ENCODE measurements around the gene OSGEP. TPM values are rescaled to one million over a fixed set of nuclear protein-coding genes. Genes with fewer than 3 reads are reported as not detected.

The OSGEP gene
- total RNA-seq, 1 experiment from 2014 or later: 50.8 TPM

DNA sequence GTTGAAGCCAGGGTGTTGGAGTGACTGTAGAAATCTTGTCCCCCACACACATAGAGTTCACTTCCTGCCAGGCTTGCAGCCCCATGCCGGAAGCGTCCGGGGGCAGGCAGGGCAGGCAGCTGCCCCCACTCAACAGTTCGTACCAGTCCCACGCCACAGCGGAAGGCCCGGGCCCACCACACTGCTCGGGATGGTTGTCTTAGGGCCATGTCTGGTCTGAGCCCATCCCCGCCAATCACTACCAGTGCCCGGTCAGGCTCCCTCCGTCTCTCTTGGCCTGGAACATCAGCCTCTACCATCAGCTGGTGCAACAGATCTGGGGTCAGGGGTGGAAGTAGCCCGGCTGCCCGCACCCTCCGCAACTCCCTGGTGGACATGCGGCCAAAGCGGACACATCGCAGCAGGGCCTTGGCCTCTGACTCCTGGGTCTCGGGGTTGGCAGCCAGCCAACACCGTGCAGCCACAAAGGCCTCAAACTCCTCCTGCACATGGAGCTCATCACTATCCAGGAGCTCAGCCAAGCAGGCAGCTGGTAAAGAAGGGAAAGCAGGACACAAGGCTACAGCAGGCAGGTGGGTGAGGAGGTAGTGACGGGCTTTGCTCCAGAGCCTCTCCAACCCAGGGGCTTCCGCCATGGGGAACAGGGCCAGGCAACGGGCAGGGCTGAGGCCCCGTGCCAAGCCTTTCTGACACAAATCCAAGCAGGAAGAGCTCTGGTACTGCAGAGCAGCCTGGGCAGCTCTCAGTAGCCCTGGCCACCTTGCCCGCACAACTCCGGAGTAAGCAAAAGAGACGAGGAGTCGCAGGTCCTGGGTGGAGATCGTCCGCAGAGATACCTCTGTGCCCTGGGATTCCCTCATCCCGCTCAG, 24.6 kb downstream of the OSGEP start:
- no peaks in the 10 kb centered on the region for H3K27me3 ChIP-seq (ENCODE audit: insufficient read depth, low read length)
- H2BK120ac ChIP-seq (ENCODE audit: low read depth, low read length, poor library complexity, severe bottlenecking): no peak overlapping the region
- peaks cover 9% of the 10 kb centered on the region; the same call in 1 of the 2 replicates for H3K4me1 ChIP-seq (ENCODE audit: insufficient read depth, low read length)
- no peaks in the 10 kb centered on the region for H3K79me2 ChIP-seq (ENCODE audit: insufficient read depth, low read length)
- H4K20me1 ChIP-seq (ENCODE audit: control insufficient read depth, insufficient read depth, insufficient read length): no peaks in the 10 kb centered on the region
- H3K23ac ChIP-seq (ENCODE audit: insufficient read length, low read depth, low read length): no peak overlapping the region
- Mint-ChIP-seq H3K27ac (no peak overlapping the region; a peak in 1 of 7 replicates), H3K36me3 (ENCODE audit: insufficient read depth in 1 of 3, low read depth in 3 of 3) (no peaks in the 10 kb centered on the region), H3K4me3 (no peak overlapping the region), H3K27me3 (ENCODE audit: low read depth) (no peaks in the 10 kb centered on the region), H3K4me1 (peaks cover 15 to 16% of the 10 kb centered on the region in 2 experiments), H3K9me3 (no peaks in the 10 kb centered on the region)
- no CpG with 5 or more reads among the region's 30 CpGs for WGBS (ENCODE audit: extremely low coverage, insufficient read length, low lambda C conversion rate)
- no peak overlapping the region for H3K18ac ChIP-seq (ENCODE audit: insufficient read length, low read depth, low read length)
- no peak overlapping the region for H2BK15ac ChIP-seq (ENCODE audit: low read depth, low read length)
- DNase-seq: no peak
- peak overlapping the region; percentile 28; the same call in 1 of the 2 replicates for H3K14ac ChIP-seq (ENCODE audit: insufficient read depth, low read length)
- H2BK5ac ChIP-seq (ENCODE audit: insufficient read length, low read length): no peak overlapping the region
- H4K5ac ChIP-seq (ENCODE audit: insufficient read length, low read depth, low read length): no peak overlapping the region
- H3K23me2 ChIP-seq (ENCODE audit: insufficient read length, low read depth, low read length, poor library complexity, severe bottlenecking): no peaks in the 10 kb centered on the region
- H3K27ac ChIP-seq (ENCODE audit: insufficient read length, low read depth, low read length): no peak overlapping the region
- no peak overlapping the region for H3K4me2 ChIP-seq (ENCODE audit: insufficient read depth, insufficient read length, low read length)
- no peak overlapping the region for H4K91ac ChIP-seq (ENCODE audit: insufficient read length, low read depth, low read length)
- no peak overlapping the region for H4K8ac ChIP-seq (replicated peaks; ENCODE audit: insufficient read length, low read depth, low read length)
- no peaks in the 10 kb centered on the region for H3K79me1 ChIP-seq (ENCODE audit: insufficient read depth, low read depth, low read length, poor library complexity, severe bottlenecking)
- H3T11ph ChIP-seq (ENCODE audit: low read length): no peak overlapping the region
- no peaks in the 10 kb centered on the region for H3K9me3 ChIP-seq (ENCODE audit: control insufficient read depth, low read depth, low read length)
- H3K4ac ChIP-seq (ENCODE audit: low read depth, low read length): no peak overlapping the region
- no peak overlapping the region for H3K9ac ChIP-seq (ENCODE audit: extremely low read depth, insufficient read length, low read length)
- no peak for TF ChIP-seq CTCF (conservative IDR thresholded peaks at IDR 0.05)
- no peak overlapping the region for H2AK5ac ChIP-seq (ENCODE audit: insufficient read length, low read length)
- H3K56ac ChIP-seq (ENCODE audit: insufficient read length, low read depth, low read length): no peak overlapping the region
- H2AFZ ChIP-seq (ENCODE audit: low read length): no peak overlapping the region
- no peak overlapping the region for H2BK12ac ChIP-seq (ENCODE audit: insufficient read length, low read depth, low read length)
- H2BK20ac ChIP-seq (ENCODE audit: low read depth, low read length, poor library complexity, severe bottlenecking): no peak overlapping the region
